ENCODE measurements around the gene DRAP1. TPM values are rescaled to one million over a fixed set of nuclear protein-coding genes. Genes with fewer than 3 reads are reported as not detected.

Gene DRAP1
- total and polyA plus RNA-seq, 2 experiments from 2014 or later: 121 to 294 TPM

- Histone ChIP-seq H3K36me3 (ENCODE audit: insufficient read depth) (no peaks in the 10 kb centered on the region), H3F3A (replicated peaks; ENCODE audit: low read depth) (0 out of 2 replicates have a peak, but pooled peaks cover 3% of the 10 kb centered on the region), H3K4me2 (0 out of 2 replicates have a peak overlapping the region, but pooled peaks have one; percentile 26), H3K4me3 (no peak overlapping the region), H3K79me2 (replicated peaks; ENCODE audit: insufficient read depth) (peaks cover 13% of the 10 kb centered on the region), H3K4me1 (ENCODE audit: insufficient read depth) (peaks cover 8% of the 10 kb centered on the region), H2AFZ (no peak overlapping the region), H3K27me3 (ENCODE audit: insufficient read depth) (no peaks in the 10 kb centered on the region), H3K27ac (ENCODE audit: low read depth) (no peak overlapping the region), H3K9me2 (ENCODE audit: insufficient read depth) (no peaks in the 10 kb centered on the region), H4K20me1 (replicated peaks; ENCODE audit: insufficient read depth) (peaks cover 11% of the 10 kb centered on the region)
- no peak overlapping the region for H3K4me3 Mint-ChIP-seq
- H3K4me1 Mint-ChIP-seq: peaks cover 17% of the 10 kb centered on the region
- DNase-seq (ENCODE audit: low spot score) (no peak), ATAC-seq (no peak)
- H3K36me3 Mint-ChIP-seq (ENCODE audit: low read depth): peaks cover 8% of the 10 kb centered on the region; the same call in 1 of the 3 replicates
- peaks cover 14% of the 10 kb centered on the region for H3K27me3 Mint-ChIP-seq (ENCODE audit: insufficient read depth, low read depth, poor library complexity)
- H3K27ac Mint-ChIP-seq: no peak overlapping the region
- no peak for TF ChIP-seq STAT1 (IDR thresholded peaks at IDR 0.05; ENCODE audit: unreplicated experiment)
- TF ChIP-seq EZH2 (IDR thresholded peaks at IDR 0.05; ENCODE audit: low read depth, unreplicated experiment): no peak
- TF ChIP-seq, protein P1, sequence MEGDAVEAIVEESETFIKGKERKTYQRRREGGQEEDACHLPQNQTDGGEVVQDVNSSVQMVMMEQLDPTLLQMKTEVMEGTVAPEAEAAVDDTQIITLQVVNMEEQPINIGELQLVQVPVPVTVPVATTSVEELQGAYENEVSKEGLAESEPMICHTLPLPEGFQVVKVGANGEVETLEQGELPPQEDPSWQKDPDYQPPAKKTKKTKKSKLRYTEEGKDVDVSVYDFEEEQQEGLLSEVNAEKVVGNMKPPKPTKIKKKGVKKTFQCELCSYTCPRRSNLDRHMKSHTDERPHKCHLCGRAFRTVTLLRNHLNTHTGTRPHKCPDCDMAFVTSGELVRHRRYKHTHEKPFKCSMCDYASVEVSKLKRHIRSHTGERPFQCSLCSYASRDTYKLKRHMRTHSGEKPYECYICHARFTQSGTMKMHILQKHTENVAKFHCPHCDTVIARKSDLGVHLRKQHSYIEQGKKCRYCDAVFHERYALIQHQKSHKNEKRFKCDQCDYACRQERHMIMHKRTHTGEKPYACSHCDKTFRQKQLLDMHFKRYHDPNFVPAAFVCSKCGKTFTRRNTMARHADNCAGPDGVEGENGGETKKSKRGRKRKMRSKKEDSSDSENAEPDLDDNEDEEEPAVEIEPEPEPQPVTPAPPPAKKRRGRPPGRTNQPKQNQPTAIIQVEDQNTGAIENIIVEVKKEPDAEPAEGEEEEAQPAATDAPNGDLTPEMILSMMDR (conservative IDR thresholded peaks at IDR 0.05; ENCODE audit: low read depth in 2 of 2): no peak
- no peak for TF ChIP-seq NANOG (IDR thresholded peaks at IDR 0.05; ENCODE audit: borderline replicate concordance)
- TF ChIP-seq, protein P2, sequence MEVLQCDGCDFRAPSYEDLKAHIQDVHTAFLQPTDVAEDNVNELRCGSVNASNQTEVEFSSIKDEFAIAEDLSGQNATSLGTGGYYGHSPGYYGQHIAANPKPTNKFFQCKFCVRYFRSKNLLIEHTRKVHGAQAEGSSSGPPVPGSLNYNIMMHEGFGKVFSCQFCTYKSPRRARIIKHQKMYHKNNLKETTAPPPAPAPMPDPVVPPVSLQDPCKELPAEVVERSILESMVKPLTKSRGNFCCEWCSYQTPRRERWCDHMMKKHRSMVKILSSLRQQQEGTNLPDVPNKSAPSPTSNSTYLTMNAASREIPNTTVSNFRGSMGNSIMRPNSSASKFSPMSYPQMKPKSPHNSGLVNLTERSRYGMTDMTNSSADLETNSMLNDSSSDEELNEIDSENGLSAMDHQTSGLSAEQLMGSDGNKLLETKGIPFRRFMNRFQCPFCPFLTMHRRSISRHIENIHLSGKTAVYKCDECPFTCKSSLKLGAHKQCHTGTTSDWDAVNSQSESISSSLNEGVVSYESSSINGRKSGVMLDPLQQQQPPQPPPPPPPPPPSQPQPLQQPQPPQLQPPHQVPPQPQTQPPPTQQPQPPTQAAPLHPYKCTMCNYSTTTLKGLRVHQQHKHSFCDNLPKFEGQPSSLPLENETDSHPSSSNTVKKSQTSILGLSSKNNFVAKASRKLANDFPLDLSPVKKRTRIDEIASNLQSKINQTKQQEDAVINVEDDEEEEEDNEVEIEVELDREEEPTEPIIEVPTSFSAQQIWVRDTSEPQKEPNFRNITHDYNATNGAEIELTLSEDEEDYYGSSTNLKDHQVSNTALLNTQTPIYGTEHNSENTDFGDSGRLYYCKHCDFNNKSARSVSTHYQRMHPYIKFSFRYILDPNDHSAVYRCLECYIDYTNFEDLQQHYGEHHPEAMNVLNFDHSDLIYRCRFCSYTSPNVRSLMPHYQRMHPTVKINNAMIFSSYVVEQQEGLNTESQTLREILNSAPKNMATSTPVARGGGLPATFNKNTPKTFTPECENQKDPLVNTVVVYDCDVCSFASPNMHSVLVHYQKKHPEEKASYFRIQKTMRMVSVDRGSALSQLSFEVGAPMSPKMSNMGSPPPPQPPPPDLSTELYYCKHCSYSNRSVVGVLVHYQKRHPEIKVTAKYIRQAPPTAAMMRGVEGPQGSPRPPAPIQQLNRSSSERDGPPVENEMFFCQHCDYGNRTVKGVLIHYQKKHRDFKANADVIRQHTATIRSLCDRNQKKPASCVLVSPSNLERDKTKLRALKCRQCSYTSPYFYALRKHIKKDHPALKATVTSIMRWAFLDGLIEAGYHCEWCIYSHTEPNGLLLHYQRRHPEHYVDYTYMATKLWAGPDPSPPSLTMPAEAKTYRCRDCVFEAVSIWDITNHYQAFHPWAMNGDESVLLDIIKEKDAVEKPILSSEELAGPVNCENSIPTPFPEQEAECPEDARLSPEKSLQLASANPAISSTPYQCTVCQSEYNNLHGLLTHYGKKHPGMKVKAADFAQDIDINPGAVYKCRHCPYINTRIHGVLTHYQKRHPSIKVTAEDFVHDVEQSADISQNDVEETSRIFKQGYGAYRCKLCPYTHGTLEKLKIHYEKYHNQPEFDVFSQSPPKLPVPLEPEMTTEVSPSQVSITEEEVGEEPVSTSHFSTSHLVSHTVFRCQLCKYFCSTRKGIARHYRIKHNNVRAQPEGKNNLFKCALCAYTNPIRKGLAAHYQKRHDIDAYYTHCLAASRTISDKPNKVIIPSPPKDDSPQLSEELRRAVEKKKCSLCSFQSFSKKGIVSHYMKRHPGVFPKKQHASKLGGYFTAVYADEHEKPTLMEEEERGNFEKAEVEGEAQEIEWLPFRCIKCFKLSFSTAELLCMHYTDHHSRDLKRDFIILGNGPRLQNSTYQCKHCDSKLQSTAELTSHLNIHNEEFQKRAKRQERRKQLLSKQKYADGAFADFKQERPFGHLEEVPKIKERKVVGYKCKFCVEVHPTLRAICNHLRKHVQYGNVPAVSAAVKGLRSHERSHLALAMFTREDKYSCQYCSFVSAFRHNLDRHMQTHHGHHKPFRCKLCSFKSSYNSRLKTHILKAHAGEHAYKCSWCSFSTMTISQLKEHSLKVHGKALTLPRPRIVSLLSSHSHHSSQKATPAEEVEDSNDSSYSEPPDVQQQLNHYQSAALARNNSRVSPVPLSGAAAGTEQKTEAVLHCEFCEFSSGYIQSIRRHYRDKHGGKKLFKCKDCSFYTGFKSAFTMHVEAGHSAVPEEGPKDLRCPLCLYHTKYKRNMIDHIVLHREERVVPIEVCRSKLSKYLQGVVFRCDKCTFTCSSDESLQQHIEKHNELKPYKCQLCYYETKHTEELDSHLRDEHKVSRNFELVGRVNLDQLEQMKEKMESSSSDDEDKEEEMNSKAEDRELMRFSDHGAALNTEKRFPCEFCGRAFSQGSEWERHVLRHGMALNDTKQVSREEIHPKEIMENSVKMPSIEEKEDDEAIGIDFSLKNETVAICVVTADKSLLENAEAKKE (CRISPR knock-in tag; IDR thresholded peaks at IDR 0.05): no peak
- TF ChIP-seq ZNF114 (CRISPR knock-in tag; IDR thresholded peaks at IDR 0.05): no peak
- no peak for TF ChIP-seq JUNB (IDR thresholded peaks at IDR 0.05; ENCODE audit: unreplicated experiment)
- TF ChIP-seq EZH2phosphoT487 (IDR thresholded peaks at IDR 0.05; ENCODE audit: unreplicated experiment): no peak
- no peak for TF ChIP-seq ETS1 (IDR thresholded peaks at IDR 0.05)
- TF ChIP-seq CREB1 (CRISPR knock-in tag; IDR thresholded peaks at IDR 0.05; ENCODE audit: low read depth): no peak
- no peak for TF ChIP-seq POLR2AphosphoS5 (IDR thresholded peaks at IDR 0.05; ENCODE audit: low read depth)
- TF ChIP-seq REST (IDR thresholded peaks at IDR 0.05; ENCODE audit: unreplicated experiment): no peak
- peaks cover 2% of the 10 kb centered on the region; the same call in 1 of the 3 replicates for H3K9me3 Mint-ChIP-seq
These were observed 39.1 kb downstream of the DRAP1 start for GRCh38 chr11:65958291-65958690.
